Activated gamma-delta T cell treated with anti-CD3 and anti-CD28 coated beads, Interleukin-2, amount 50 U/mL, for 16 hours (primary cell): ENCODE data around the gene RGS14.
"Not testable (repeated sequence)": the region's sequence is repeated elsewhere in the genome, so short reads cannot be mapped to it uniquely, and the experiment has no call there.

ENCODE experiments used
- DNase-seq: peaks from one replicate; pipeline ENCODE4 v3.0.0-alpha.2; 2020; ENCODE audit warnings: low read depth

Gene RGS14

DNA sequence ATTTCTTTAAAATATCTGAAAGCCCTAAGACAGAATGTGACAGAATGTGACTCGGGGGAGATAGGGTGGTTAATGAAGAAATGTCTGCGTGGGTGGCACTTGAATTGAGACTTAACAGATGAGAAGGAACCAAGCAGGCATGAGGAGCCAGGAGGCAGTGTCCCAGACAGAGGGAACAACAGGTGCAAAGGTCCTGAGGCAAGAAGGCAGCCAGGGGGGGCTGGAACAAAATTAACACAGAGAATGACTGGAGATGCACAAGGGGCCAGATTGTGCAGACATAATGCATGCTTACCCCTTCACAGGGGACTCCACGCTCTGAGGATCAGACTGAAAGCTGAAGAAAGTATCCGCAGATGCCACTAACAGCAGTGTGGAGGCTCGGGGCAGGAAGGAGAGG is 8.0 kb upstream of the RGS14 start:
- no peak for DNase-seq

DNA sequence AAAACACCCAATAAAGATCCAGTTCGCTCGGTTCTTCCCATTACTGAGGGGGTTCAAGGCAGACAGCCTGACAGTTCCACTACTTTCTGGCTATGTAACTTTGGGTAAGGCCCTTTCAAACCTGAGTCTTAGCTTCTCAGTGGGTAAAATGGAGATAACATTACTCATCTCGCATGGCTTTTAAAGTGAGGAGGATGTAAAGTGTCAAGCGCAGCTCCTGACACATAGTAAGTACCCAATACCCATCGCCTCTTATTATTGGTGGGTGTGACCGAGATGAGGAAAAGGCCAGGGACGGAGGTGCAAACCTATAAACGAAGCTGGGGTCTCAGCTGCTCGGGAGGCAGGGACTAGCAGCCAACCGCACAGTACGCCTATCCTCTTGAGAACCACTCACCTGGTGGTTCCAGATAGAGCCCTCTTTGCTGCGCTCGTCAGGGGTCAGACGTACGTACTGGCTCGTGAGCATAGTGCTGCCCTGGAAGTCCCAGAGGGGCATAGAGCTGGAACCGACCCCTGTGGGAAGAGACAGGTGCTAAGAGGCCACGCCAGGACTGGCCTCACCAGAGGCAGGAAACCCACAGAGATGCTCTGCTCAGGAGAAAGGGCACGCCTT is 6.8 kb upstream of the RGS14 start:
- DNase-seq: no peak

GRCh38 chr5:177351392-177352329 is 6.1 kb upstream of the RGS14 start, which contains the start of gene LMAN2:
LMAN2 (minus strand) TSS chr5:177351668; CDS start chr5:177351647, 21 bp downstream.
- DNase-seq: peak; percentile 81

DNA sequence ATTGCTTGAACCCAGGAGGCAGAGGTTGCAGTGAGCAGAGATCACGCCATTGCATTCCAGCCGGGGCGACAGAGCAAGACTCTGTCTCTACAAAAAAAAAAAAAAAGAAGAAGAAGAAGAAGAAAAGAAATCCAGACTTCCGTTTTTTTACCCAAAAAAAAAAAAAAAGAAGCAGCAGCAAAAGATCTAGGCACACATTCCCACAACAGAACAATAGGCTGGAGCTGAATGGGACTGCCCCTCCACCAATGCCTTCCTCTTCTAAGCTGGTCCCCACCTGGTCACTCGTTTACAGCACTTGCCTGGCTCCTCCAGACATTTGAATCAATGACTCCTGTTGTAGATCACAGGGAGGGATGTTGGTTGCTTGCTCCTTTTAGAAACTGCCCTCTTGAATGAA is 4.6 kb upstream of the RGS14 start:
- no peak for DNase-seq

DNA sequence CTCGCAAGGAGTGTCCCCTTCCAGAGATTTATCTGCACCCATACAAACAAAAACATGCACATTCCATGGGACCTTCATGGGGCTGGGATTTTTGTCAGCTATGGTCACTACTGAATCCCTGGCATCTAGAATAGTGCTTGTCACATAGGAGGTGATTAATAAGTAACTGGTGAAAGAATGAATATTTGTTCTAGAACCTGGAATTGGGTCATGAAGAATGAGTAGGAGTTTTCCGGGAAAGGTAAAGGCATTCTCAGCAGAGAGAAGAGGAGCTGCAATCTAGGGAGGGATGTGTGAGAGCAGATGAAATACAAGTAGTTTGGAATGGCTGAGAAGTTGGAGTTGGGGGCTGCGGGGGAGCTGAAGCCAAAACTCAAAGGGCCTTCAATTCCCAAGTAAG is 3.5 kb upstream of the RGS14 start:
- DNase-seq: no peak

- no peak for DNase-seq
These were observed 3.0 kb upstream of the RGS14 start for GRCh38 chr5:177354711-177355110.

DNA sequence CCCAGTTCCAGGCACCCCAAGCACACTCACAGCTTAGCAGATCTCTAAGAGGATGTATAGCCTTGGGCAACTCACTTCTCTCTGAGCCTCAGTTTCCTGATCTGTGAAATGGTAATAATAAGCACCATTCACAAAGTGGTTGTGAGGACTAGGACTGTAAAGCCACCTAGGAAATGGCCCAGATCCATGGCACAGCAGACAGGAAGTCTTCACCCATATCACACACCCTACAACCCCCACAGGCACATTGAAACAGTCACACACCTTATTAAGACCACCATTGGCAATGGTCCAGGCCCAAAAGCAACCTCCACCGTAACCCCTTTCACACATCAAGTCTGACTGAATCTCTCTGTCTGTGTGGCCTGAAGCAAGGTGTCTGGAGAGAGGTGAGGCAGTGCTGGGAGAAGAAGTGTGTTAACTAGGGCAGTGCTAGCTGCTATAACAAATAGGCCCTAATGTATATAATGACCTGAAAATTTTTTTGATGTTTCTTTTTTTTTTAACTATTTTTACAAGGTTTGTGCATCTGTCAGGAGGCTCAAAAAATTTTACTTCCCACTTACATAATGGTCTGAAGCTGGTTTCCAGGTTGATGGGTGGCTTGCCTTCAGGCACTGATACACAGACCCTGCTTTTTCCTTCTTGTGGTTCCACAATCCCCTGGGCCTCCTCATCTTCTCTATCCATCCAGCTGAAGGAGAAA is 2.4 kb upstream of the RGS14 start:
- DNase-seq: no peak

GRCh38 chr5:177355868-177356168 is 1.9 kb upstream of the RGS14 start:
- no peak for DNase-seq

DNA sequence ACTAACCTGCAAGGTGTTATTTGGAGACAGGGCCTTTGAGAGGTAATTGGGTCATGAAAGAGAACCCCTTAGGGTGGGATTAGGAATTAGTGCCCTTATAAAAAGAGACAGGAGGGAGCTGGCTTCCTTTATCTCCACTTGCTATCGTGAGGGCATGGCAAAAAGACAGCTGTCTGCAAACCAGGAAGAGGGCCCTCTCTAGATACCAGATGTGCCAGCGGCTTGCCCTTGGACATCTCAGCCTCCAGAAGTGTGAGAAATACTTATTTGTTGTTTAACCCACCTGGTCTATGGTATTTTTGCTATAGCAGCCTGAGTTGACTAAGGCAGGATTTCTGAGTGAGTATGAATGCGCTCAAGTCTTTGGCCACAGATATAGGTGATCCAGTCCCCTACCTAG is 978 bp upstream of the RGS14 start:
- DNase-seq: no peak

- no peak for DNase-seq
These were observed 622 bp upstream of the RGS14 start for GRCh38 chr5:177357146-177357458.

- no peak for DNase-seq
These were observed 671 bp downstream of the RGS14 start for GRCh38 chr5:177358370-177358819.

GRCh38 chr5:177359451-177359851 is 1.7 kb downstream of the RGS14 start:
- DNase-seq: no peak

DNA sequence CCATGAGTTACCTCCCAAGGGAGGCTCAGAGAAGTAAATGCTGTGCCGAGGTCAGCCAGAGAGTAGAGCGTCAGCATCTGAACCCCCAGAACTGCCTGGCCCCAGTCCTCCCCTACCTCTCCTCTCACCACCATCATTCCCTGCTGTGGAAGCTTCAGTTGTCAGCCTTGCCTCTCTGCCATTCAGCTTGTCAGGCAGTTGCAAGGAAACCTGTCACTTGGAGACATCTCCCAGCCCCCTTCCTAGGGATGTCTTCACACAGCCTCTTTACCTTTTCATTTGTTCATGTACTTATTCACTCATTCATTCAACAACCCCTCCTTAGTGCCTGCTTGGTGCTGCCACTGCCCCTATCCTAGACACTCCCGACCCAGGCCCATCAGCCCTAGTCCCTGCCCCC is 2.1 kb downstream of the RGS14 start:
- DNase-seq: no peak

DNA sequence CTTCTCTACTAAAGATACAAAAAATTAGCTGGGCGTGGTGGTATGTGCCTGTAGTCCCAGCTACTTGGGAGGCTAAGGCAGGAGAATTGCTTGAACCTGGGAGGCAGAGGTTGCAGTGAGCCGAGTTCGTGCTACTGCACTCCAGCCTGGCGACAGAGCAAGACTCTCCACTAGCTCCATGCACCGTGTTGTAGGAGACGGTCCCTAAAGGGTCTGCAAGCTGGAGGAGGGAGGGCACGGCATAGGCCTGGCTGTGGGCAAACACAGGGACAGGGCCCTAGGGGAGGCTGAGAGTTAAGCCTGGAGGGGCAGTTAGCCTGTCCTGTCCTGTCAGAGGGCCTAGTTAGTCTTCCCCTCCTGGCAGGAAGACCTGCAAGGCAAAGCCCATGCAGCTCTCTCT is 3.0 kb downstream of the RGS14 start:
- DNase-seq: not testable (repeated sequence)

GRCh38 chr5:177361418-177362291 is 3.9 kb downstream of the RGS14 start:
- DNase-seq: no peak

DNA sequence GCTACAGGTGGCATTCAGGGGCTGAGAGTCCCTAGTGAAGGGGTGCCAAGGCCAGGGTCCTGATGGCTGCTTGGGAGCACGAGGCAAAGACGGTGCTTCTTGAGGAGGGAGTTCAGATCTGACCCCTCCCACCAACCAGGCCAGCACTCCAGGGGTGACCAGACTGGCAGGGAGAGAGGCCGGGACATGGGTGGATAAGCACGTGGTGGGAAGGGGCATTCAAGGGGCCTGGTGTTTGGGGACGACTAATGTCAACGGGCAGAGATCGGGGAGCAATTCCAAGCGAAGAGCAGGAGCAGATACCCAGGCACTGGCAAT is 4.5 kb downstream of the RGS14 start:
- DNase-seq: no peak

GRCh38 chr5:177362610-177363507 is 5.1 kb downstream of the RGS14 start:
- DNase-seq: peak; percentile 52

- DNase-seq: no peak
These were observed 5.8 kb downstream of the RGS14 start for GRCh38 chr5:177363565-177363964.

DNA sequence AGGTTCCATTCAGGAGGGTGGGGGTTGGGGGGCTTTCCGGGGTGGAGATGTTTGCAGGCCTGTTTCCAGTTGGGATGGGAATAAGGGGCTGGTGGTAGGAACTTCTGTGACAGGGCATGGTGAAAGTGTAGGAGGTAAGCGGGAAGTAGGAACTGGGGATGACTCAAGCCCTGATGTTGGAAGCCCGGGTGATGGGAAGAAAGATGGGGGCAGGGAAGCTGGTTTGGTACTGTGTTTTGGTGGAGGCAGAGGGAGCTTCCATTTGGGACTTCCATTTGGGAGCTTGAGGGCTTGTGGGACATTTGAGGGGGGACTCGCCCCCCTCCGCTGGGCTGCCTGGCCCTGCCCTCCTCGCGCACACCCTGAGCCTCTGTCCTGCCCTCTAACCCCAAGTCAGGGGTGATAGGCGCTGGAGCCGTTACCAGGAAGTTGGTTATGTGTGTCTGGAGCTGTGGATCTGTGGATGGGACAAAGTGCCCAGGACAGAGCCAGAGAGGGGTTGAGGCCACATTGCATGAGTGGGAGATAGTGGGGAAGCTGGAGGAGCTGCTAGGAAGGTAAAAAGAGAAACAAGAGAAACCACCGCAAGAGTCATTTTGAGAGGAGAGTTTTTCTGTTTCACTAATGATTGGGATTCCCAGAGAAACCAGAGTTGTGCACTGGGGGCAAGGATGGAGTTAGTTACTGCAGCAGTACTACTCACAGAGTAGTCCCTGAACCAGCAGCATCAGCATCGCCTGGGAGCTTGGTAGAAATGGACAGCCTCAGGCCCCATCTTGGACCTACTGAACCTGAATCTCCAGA is 6.6 kb downstream of the RGS14 start:
- DNase-seq: no peak

- DNase-seq: no peak
These were observed 8.3 kb downstream of the RGS14 start for GRCh38 chr5:177365845-177366527.
